H1 (cell line): ENCODE measurements around the gene TWIST1. TPM values are rescaled to one million over a fixed set of nuclear protein-coding genes. Genes with fewer than 3 reads are reported as not detected.

Source experiments
- CTCF ChIA-PET: fragments of 300-600 bp; sonication (Branson Sonifier 250); formaldehyde crosslinking; loops from one replicate; lab custom pipeline; 2021; ENCODE audit not compliant: partially characterized antibody; lab: Charles Lee
- POLR2A ChIA-PET: fragments of 300-600 bp; sonication (Branson Sonifier 250); formaldehyde crosslinking; loops from one replicate; lab custom pipeline; 2021; ENCODE audit warnings: inconsistent platforms; ENCODE audit not compliant: partially characterized antibody; lab: Charles Lee
- DNase-seq, 2 experiments: peaks; one replicate each; pipeline versions ENCODE4 v3.0.0 to v3.0.0-alpha.2; 2010 to 2022; ENCODE audit warnings: low spot score in 2 of 2, low read depth in 1 of 2, mixed read lengths in 1 of 2
- FAIRE-seq: peaks from 2 replicates; lab custom pipeline; 2011; peaks lifted over from hg19 to GRCh38; lab: Jason Lieb, UNC
- H2AFZ ChIP-seq: 2 replicates; pipeline ENCODE4 v1.8.1; 2012; ENCODE audit warnings: low read length, inconsistent platforms
- H2AK5ac ChIP-seq: 2 replicates; pipeline ENCODE4 v1.6.1; 2013; ENCODE audit warnings: low read depth, low read length
- H2BK120ac ChIP-seq: replicated peaks from 2 replicates; pipeline ENCODE3; 2013; ENCODE audit warnings: low read depth, low read length, inconsistent platforms
- H2BK12ac ChIP-seq: 2 replicates; pipeline ENCODE4 v1.6.1; 2013; ENCODE audit warnings: low read depth, low read length
- H2BK15ac ChIP-seq: 2 replicates; pipeline ENCODE4 v1.6.1; 2013; ENCODE audit warnings: low read length
- H2BK20ac ChIP-seq: 2 replicates; pipeline ENCODE4 v1.6.1; 2013; ENCODE audit warnings: low read length
- H2BK5ac ChIP-seq: 2 replicates; pipeline ENCODE4 v1.6.1; 2013; ENCODE audit warnings: low read depth, low read length
- H3K14ac ChIP-seq: 2 replicates; pipeline ENCODE4 v1.6.1; 2013; ENCODE audit warnings: inconsistent platforms; ENCODE audit not compliant: insufficient read length
- H3K18ac ChIP-seq: 2 replicates; pipeline ENCODE4 v1.6.1; 2013; ENCODE audit warnings: low read length; ENCODE audit errors: extremely low read depth
- H3K23ac ChIP-seq: 2 replicates; pipeline ENCODE4 v1.6.1; 2013; ENCODE audit warnings: inconsistent platforms; ENCODE audit not compliant: insufficient read length
- H3K23me2 ChIP-seq: 2 replicates; pipeline ENCODE4 v1.6.1; 2013; ENCODE audit warnings: low read depth, low read length
- H3K27ac ChIP-seq: 2 replicates; pipeline ENCODE4 v1.6.1; 2011; ENCODE audit warnings: low read depth, low read length, inconsistent platforms
- H3K27me3 ChIP-seq, 4 experiments: replicated peaks in 1 of 4; 1 replicate in 1 of 4; 2 replicates in 3 of 4; pipeline versions ENCODE4 v1.6.1 to v1.8.1; 2011 to 2013; ENCODE audit warnings: low read length in 3 of 4, mild to moderate bottlenecking in 3 of 4, inconsistent platforms in 2 of 4, mixed read lengths in 2 of 4, moderate library complexity in 1 of 4; ENCODE audit not compliant: control insufficient read depth in 3 of 4, insufficient read depth in 3 of 4; ENCODE audit errors: extremely low read depth in 1 of 4
- H3K36me3 ChIP-seq, 4 experiments: 2 replicates each; pipeline versions ENCODE4 v1.6.1 to v1.8.1; 2011 to 2013; ENCODE audit warnings: mild to moderate bottlenecking in 4 of 4, low read length in 3 of 4, moderate library complexity in 2 of 4, control low read depth in 1 of 4, inconsistent platforms in 1 of 4; ENCODE audit not compliant: insufficient read depth in 4 of 4, control insufficient read depth in 2 of 4
- H3K4ac ChIP-seq: replicated peaks from 2 replicates; pipeline ENCODE3; 2013; ENCODE audit warnings: low read length, low read depth, mixed read lengths, inconsistent platforms; ENCODE audit not compliant: insufficient read length
- H3K4me1 ChIP-seq, 4 experiments: replicated peaks in 1 of 4; 1 replicate in 1 of 4; 2 replicates in 3 of 4; pipeline versions ENCODE4 v1.6.1 to v1.8.1; 2011 to 2013; ENCODE audit warnings: low read length in 3 of 4, inconsistent platforms in 2 of 4, mixed read lengths in 1 of 4; ENCODE audit not compliant: insufficient read depth in 4 of 4, control insufficient read depth in 3 of 4
- H3K4me2 ChIP-seq, 2 experiments: 2 replicates each; pipeline versions ENCODE4 v1.6.1 to v1.8.1; 2011 to 2013; ENCODE audit warnings: low read depth in 2 of 2, low read length in 2 of 2, control low read depth in 1 of 2, inconsistent platforms in 1 of 2, mild to moderate bottlenecking in 1 of 2; ENCODE audit not compliant: insufficient read depth in 1 of 2
- H3K4me3 ChIP-seq, 4 experiments: fragments of 200-600, 300-600 bp in 1 of 4; sonication (generic), shearing (Covaris generic), sonication (Bioruptor Twin) in 1 of 4; 2 replicates each; pipeline versions ENCODE4 v1.5.1 to v1.8.1; 2011 to 2016; ENCODE audit warnings: low read length in 4 of 4, low read depth in 3 of 4, control low read depth in 2 of 4, inconsistent platforms in 2 of 4, mild to moderate bottlenecking in 2 of 4, mixed read lengths in 1 of 4, moderate library complexity in 1 of 4; ENCODE audit not compliant: insufficient read depth in 2 of 4; ENCODE audit errors: extremely low read depth in 1 of 4
- H3K56ac ChIP-seq: replicated peaks from 2 replicates; pipeline ENCODE3; 2013; ENCODE audit warnings: low read depth, mild to moderate bottlenecking, mixed read lengths, low read length, inconsistent platforms; ENCODE audit not compliant: insufficient read length
- H3K79me1 ChIP-seq: 2 replicates; pipeline ENCODE4 v1.6.1; 2013; ENCODE audit warnings: low read depth, low read length, control low read depth
- H3K79me2 ChIP-seq, 2 experiments: 2 replicates each; pipeline versions ENCODE4 v1.6.1 to v1.8.1; 2012 to 2013; ENCODE audit warnings: low read length in 2 of 2, mild to moderate bottlenecking in 2 of 2, inconsistent platforms in 1 of 2; ENCODE audit not compliant: insufficient read depth in 2 of 2, control insufficient read depth in 1 of 2
- H3K9ac ChIP-seq, 4 experiments: replicated peaks in 1 of 4; 1 replicate in 1 of 4; 2 replicates in 3 of 4; pipeline versions ENCODE4 v1.6.1 to v1.8.1; 2011 to 2013; ENCODE audit warnings: low read depth in 3 of 4, low read length in 3 of 4, control low read depth in 2 of 4, mild to moderate bottlenecking in 2 of 4, moderate library complexity in 2 of 4, inconsistent platforms in 1 of 4; ENCODE audit errors: extremely low read depth in 1 of 4
- H3K9me3 ChIP-seq, 2 experiments: 2 replicates each; pipeline versions ENCODE4 v1.6.1 to v1.8.1; 2012 to 2013; ENCODE audit warnings: mild to moderate bottlenecking in 2 of 2, moderate library complexity in 2 of 2, control low read depth in 1 of 2, inconsistent platforms in 1 of 2, low read depth in 1 of 2, low read length in 1 of 2, mixed read lengths in 1 of 2; ENCODE audit not compliant: insufficient read depth in 2 of 2
- H4K20me1 ChIP-seq, 2 experiments: replicated peaks in 1 of 2; 2 replicates each; pipeline versions ENCODE3 to v1.8.1; 2011 to 2013; ENCODE audit warnings: inconsistent platforms in 2 of 2, low read length in 2 of 2, mild to moderate bottlenecking in 1 of 2; ENCODE audit not compliant: insufficient read depth in 2 of 2, control insufficient read depth in 1 of 2
- H4K5ac ChIP-seq: 2 replicates; pipeline ENCODE4 v1.6.1; 2013; ENCODE audit warnings: low read length, low read depth, mixed read lengths, inconsistent platforms; ENCODE audit not compliant: insufficient read length
- H4K8ac ChIP-seq: 2 replicates; pipeline ENCODE4 v1.8.0; 2013; ENCODE audit warnings: mild to moderate bottlenecking, moderate library complexity, low read length, inconsistent platforms; ENCODE audit not compliant: insufficient read depth; ENCODE audit errors: extremely low read depth
- H4K91ac ChIP-seq: replicated peaks from 2 replicates; pipeline ENCODE3; 2013; ENCODE audit warnings: low read length, mixed read lengths, inconsistent platforms; ENCODE audit not compliant: insufficient read length
- BACH1 ChIP-seq: IDR thresholded peaks from 2 replicates; pipeline ENCODE4 v1.6.1; 2012; ENCODE audit warnings: low read length, improper control_type of control experiment
- CTBP2 ChIP-seq: IDR thresholded peaks from 2 replicates; pipeline ENCODE4 v1.7.0; 2011; ENCODE audit warnings: borderline replicate concordance, mild to moderate bottlenecking, moderate library complexity, mixed read lengths, low read length; ENCODE audit not compliant: insufficient read depth, insufficient read length
- CTCF ChIP-seq, 3 experiments: IDR thresholded peaks; 1 replicate in 2 of 3; 2 replicates in 1 of 3; pipeline versions ENCODE4 v1.5.1 to v1.6.1; 2011; ENCODE audit warnings: low read length in 3 of 3, mild to moderate bottlenecking in 3 of 3, inconsistent platforms in 2 of 3, low read depth in 1 of 3, moderate library complexity in 1 of 3; ENCODE audit not compliant: insufficient read depth in 1 of 3; ENCODE audit errors: control extremely low read depth in 1 of 3
- E2F6 ChIP-seq: IDR thresholded peaks from 2 replicates; pipeline ENCODE4 v1.6.1; 2012; ENCODE audit warnings: inconsistent platforms
- EP300 ChIP-seq, 2 experiments: IDR thresholded peaks; 1 replicate in 1 of 2; 2 replicates in 1 of 2; pipeline ENCODE4 v1.6.1; 2011 to 2012; ENCODE audit warnings: low read depth in 2 of 2, low read length in 2 of 2, mild to moderate bottlenecking in 2 of 2, borderline replicate concordance in 1 of 2, inconsistent platforms in 1 of 2, moderate library complexity in 1 of 2
- FOSL1 ChIP-seq: IDR thresholded peaks from 2 replicates; pipeline ENCODE4 v1.6.1; 2011; ENCODE audit warnings: mild to moderate bottlenecking, low read depth, low read length, moderate library complexity; ENCODE audit not compliant: insufficient read depth
- HDAC6 ChIP-seq: IDR thresholded peaks from one replicate; pipeline ENCODE4 v1.7.1; 2012; ENCODE audit warnings: low read depth, mild to moderate bottlenecking, inconsistent platforms, low read length, moderate library complexity
- POLR2A ChIP-seq, 2 experiments: IDR thresholded peaks; 1 replicate in 1 of 2; 2 replicates in 1 of 2; pipeline ENCODE4 v1.6.1; 2011; ENCODE audit warnings: low read depth in 2 of 2, low read length in 2 of 2, mild to moderate bottlenecking in 2 of 2; ENCODE audit errors: control extremely low read depth in 1 of 2
- SIX5 ChIP-seq: IDR thresholded peaks from 2 replicates; pipeline ENCODE4 v1.6.1; 2011; ENCODE audit warnings: mild to moderate bottlenecking, low read depth, low read length
- YY1 ChIP-seq: IDR thresholded peaks from 2 replicates; pipeline ENCODE4 v1.6.1; 2011; ENCODE audit warnings: low read depth, mild to moderate bottlenecking, low read length
- ZNF274 ChIP-seq: IDR thresholded peaks from 2 replicates; pipeline ENCODE4 v1.7.0; 2012; ENCODE audit warnings: low read length, borderline replicate concordance; ENCODE audit errors: extremely low read depth
- WGBS, 2 experiments: shearing (Covaris generic) in 1 of 2; methylation state at CpG; one replicate each; pipeline versions ENCODE4 v1.1.6 to v1.1.7; 2013 to 2015; ENCODE audit warnings: low lambda C conversion rate in 2 of 2, mixed read lengths in 2 of 2, inconsistent platforms in 1 of 2, low coverage in 1 of 2, missing lambda C conversion rate in 1 of 2; ENCODE audit not compliant: insufficient replicate concordance in 2 of 2, insufficient coverage in 1 of 2, insufficient read length in 1 of 2; ENCODE audit errors: extremely low coverage in 1 of 2, missing lambda C conversion rate in 1 of 2; 5-methylcytosine and 5-hydroxymethylcytosine counted together
- polyA plus RNA-seq, 7 experiments: library from polyadenylated mRNA; depleted of rRNA in 3 of 7; stranded (reverse) in 5 of 7; unstranded in 2 of 7; fragments of >200 nt in 5 of 7; fragments of 200-250 nt in 2 of 7; gene quantifications; 1 replicate in 5 of 7; 2 replicates in 1 of 7; 4 replicates in 1 of 7; pipeline versions ENCODE4 v1.2.1 to v1.2.3, GENCODE V29; 2011 to 2013; ENCODE audit warnings: missing spikeins in 2 of 7, mixed read lengths in 2 of 7
- total RNA-seq: library from RNA; stranded (reverse); fragmentation: NEBNext Ultra II Directional; extraction: Animal tissue kit (Norgen Biotek cat#: 25700); gene quantifications from 2 replicates; pipeline ENCODE4 v1.2.1, GENCODE V29; 2021

Gene TWIST1
- total and polyA plus RNA-seq, 2 of the 8 experiments (the other 6 are each of a cell fraction or from before 2014, with no cell fraction given): 0.29 to 0.52 TPM

- 81% methylated on average over 2 of the region's 2 CpGs; no CpG with 5 or more reads in 1 of the 2 experiments for WGBS, 2 experiments
- TF ChIP-seq BACH1 (no peak), HDAC6 (no peak), ZNF274 (no peak), YY1 (no peak), EP300 (IDR thresholded peaks at IDR 0.05; ENCODE audit: borderline replicate concordance in 1 of 2, low read depth in 2 of 2, low read length in 2 of 2) (no peak), CTCF (IDR thresholded peaks at IDR 0.05; ENCODE audit: control extremely low read depth in 1 of 3, insufficient read depth in 1 of 3, low read depth in 1 of 3, low read length in 3 of 3) (no peak), E2F6 (no peak), SIX5 (no peak), POLR2A (IDR thresholded peaks at IDR 0.05; ENCODE audit: control extremely low read depth in 1 of 2, low read depth in 2 of 2, low read length in 2 of 2) (no peak), FOSL1 (no peak), CTBP2 (no peak)
Observed at GRCh38 chr7:19099924-19100323, 17.5 kb downstream of the TWIST1 start.

More at GRCh38 chr7:19099924-19100323, 17.5 kb downstream of the TWIST1 start:
- Histone ChIP-seq H3K14ac (no peak overlapping the region), H4K91ac (no peak overlapping the region), H3K79me1 (no peaks in the 10 kb centered on the region), H2AFZ (no peak overlapping the region), H3K56ac (no peak overlapping the region), H2BK5ac (no peak overlapping the region), H3K27me3 (peaks cover 7 to 14% (median 9%) of the 10 kb centered on the region in 4 experiments), H3K4me1 (peaks cover 0 to 6% (median 5%) of the 10 kb centered on the region in 4 experiments; a peak in 3 of 7 replicates), H3K4me2 (no peak overlapping the region), H3K9me3 (no peaks in the 10 kb centered on the region), H3K18ac (no peak overlapping the region), H3K9ac (no peak overlapping the region), H2AK5ac (no peak overlapping the region), H4K20me1 (no peaks in the 10 kb centered on the region), H3K23ac (no peak overlapping the region), H4K8ac (no peak overlapping the region), H3K79me2 (no peaks in the 10 kb centered on the region), H2BK20ac (no peak overlapping the region), H2BK12ac (no peak overlapping the region), H4K5ac (no peak overlapping the region), H3K4me3 (no peak overlapping the region), H2BK120ac (no peak overlapping the region), H3K36me3 (no peaks in the 10 kb centered on the region), H3K4ac (no peak overlapping the region), H2BK15ac (no peak overlapping the region), H3K27ac (no peak overlapping the region), H3K23me2 (no peaks in the 10 kb centered on the region)
- ChIA-PET POLR2A (no interaction called here), CTCF (interaction anchor here (0.5 to 1.8 kb wide), 4 partner anchors 13 to 509 kb away, joined by 3 to 6 read pairs (median 4); no protein-coding TSS in a partner anchor)
- FAIRE-seq: no peak
- no peak for DNase-seq
